HL-60 (cell line): ENCODE data around the gene GLP1R.

Source experiments
- DNase-seq, 2 experiments: peaks; one replicate each; pipeline ENCODE4 v3.0.0-alpha.2; 2010 to 2020; ENCODE audit warnings: low read depth in 1 of 2, low spot score in 1 of 2
- H3K27ac ChIP-seq: fragments of 250-450 bp; sonication (Bioruptor Pico); replicated peaks from 2 replicates; pipeline ENCODE4 v1.5.1; 2020; ENCODE audit warnings: mild to moderate bottlenecking, moderate library complexity
- H3K27me3 ChIP-seq: fragments of 250-450 bp; sonication (Bioruptor Pico); 2 replicates; pipeline ENCODE4 v1.5.1; 2021; ENCODE audit warnings: mild to moderate bottlenecking, moderate library complexity; ENCODE audit not compliant: insufficient read depth, poor library complexity, severe bottlenecking
- H3K4me3 ChIP-seq: replicated peaks from 2 replicates; pipeline ENCODE4 v1.5.1; 2011; ENCODE audit warnings: mild to moderate bottlenecking, control low read depth, low read length; ENCODE audit not compliant: insufficient read depth
- GABPA ChIP-seq: IDR thresholded peaks from 2 replicates; pipeline ENCODE4 v1.6.1; 2012; ENCODE audit warnings: low read depth
- POLR2AphosphoS5 ChIP-seq: IDR thresholded peaks from 2 replicates; pipeline ENCODE4 v1.6.1; 2012; ENCODE audit warnings: low read depth
- SPI1 ChIP-seq: IDR thresholded peaks from 2 replicates; pipeline ENCODE4 v1.6.1; 2012; ENCODE audit warnings: low read depth, mild to moderate bottlenecking, borderline replicate concordance
- TF ChIP-seq, protein P1 (sequence below): IDR thresholded peaks from 2 replicates; pipeline ENCODE4 v1.6.1; 2012; ENCODE audit warnings: low read depth; ENCODE audit not compliant: insufficient replicate concordance
- TF ChIP-seq, protein P2 (sequence below): IDR thresholded peaks from one replicate; pipeline ENCODE4 v1.5.1; 2011; ENCODE audit warnings: low read length, control low read depth, inconsistent platforms; ENCODE audit not compliant: insufficient read depth

Gene GLP1R

DNA sequence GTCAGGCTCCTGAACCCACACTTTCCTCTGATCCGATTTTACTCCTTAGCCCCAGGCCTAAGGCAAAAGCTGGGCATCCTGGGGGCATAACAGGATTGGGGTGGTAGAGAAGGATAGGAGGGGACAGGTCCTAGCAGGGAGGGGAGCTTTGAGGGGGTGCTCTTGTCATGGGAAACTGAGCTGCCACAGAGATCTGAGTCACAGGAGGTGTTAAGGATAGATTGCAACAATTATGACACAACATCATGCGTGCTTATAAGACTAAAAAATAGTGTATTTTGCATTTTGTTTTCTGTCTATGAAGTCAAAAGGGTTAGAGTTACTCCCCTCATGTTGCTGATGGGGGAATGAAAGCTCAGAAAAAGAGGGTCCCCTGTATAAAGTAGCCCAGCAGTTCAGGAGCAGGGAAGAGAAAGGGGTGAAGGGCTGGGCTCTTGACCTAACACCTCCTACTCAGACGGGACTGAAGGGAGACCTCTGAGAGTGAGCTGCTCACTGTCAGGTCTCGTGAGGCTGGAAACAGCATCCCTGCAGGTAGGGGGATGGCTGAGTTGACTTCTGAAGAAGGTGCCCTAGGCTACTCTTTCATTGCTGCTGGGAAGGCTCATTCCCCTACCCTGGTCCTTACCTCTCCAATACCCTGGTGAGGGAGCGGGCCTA lies 2.0 kb downstream of the GLP1R start:
- peaks cover 39% of the 10 kb centered on the region for H3K27me3 ChIP-seq
- no peak overlapping the region for H3K4me3 ChIP-seq
- TF ChIP-seq GABPA (no peak), POLR2AphosphoS5 (no peak), SPI1 (no peak)
- TF ChIP-seq, protein P1, sequence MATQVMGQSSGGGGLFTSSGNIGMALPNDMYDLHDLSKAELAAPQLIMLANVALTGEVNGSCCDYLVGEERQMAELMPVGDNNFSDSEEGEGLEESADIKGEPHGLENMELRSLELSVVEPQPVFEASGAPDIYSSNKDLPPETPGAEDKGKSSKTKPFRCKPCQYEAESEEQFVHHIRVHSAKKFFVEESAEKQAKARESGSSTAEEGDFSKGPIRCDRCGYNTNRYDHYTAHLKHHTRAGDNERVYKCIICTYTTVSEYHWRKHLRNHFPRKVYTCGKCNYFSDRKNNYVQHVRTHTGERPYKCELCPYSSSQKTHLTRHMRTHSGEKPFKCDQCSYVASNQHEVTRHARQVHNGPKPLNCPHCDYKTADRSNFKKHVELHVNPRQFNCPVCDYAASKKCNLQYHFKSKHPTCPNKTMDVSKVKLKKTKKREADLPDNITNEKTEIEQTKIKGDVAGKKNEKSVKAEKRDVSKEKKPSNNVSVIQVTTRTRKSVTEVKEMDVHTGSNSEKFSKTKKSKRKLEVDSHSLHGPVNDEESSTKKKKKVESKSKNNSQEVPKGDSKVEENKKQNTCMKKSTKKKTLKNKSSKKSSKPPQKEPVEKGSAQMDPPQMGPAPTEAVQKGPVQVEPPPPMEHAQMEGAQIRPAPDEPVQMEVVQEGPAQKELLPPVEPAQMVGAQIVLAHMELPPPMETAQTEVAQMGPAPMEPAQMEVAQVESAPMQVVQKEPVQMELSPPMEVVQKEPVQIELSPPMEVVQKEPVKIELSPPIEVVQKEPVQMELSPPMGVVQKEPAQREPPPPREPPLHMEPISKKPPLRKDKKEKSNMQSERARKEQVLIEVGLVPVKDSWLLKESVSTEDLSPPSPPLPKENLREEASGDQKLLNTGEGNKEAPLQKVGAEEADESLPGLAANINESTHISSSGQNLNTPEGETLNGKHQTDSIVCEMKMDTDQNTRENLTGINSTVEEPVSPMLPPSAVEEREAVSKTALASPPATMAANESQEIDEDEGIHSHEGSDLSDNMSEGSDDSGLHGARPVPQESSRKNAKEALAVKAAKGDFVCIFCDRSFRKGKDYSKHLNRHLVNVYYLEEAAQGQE = no peak
- TF ChIP-seq, protein P2, sequence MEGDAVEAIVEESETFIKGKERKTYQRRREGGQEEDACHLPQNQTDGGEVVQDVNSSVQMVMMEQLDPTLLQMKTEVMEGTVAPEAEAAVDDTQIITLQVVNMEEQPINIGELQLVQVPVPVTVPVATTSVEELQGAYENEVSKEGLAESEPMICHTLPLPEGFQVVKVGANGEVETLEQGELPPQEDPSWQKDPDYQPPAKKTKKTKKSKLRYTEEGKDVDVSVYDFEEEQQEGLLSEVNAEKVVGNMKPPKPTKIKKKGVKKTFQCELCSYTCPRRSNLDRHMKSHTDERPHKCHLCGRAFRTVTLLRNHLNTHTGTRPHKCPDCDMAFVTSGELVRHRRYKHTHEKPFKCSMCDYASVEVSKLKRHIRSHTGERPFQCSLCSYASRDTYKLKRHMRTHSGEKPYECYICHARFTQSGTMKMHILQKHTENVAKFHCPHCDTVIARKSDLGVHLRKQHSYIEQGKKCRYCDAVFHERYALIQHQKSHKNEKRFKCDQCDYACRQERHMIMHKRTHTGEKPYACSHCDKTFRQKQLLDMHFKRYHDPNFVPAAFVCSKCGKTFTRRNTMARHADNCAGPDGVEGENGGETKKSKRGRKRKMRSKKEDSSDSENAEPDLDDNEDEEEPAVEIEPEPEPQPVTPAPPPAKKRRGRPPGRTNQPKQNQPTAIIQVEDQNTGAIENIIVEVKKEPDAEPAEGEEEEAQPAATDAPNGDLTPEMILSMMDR = no peak
- no peak overlapping the region for H3K27ac ChIP-seq
- no peak for DNase-seq

DNA sequence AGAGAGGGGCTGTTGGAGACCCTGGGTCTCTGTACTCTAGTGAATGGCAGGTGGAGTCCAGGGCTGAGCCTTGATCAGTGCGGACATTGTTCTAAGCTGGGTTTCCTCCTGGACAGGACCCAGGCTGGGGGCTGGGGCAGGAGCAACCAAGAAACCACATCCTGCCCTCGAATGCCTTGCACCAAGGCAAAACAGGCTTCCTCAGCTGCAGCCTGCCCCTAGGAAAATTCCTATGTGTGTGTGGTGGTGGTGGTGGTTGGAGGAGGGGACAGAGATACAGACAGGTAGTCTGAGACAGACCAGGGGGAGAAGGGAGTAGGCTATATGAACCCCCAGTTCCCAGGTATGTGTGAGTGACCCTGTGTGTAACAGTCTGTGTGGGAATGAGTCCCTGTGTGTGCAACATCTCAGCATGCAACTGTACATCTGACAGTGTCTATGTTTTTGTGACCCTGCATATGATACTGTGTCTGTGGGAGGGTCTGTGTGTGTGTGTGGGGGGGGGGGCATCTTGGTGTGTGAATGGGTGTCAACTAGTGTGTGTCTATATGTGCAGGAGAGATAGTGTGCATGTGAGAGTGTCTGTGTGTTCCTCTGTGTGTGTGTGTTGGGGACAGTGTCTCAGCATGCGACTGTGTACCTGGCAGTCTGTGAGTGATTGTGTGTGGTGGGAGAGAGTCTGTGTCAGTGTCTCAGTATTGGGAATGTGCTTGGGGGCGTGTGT lies 3.0 kb downstream of the GLP1R start:
- H3K27ac ChIP-seq = no peak overlapping the region
- H3K27me3 ChIP-seq = peaks cover 39% of the 10 kb centered on the region
- H3K4me3 ChIP-seq = no peak overlapping the region
- no peak for DNase-seq
- TF ChIP-seq GABPA = no peak
- TF ChIP-seq POLR2AphosphoS5 = no peak

DNA sequence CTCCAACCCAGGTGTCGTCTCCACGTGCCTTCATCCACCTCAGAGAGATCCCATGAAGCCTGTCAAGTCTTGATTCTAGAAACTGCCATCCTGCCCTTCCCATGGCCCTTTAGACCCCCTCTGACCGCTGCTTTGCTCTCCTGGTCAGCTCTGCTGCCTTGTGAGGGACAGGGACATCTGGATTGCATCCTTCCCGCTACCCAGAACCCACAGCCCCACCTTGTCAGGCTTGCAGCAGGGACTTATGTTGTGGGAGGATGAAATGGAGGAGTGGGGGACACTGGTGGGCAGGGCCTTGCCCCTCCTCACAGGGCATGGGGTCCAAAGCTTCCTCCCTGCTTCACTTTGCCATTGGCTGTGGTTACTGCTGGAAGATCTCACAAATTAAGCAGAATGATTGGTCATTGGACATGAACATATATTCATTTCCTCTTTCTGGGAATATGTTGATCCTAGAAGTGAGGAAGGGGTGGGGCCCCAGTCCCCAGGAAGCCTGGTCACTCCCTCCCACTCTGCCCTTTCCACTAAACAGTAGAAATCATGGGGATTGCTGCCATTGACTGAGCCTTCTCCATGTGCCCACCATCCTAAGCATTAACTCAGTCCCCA lies 4.5 kb downstream of the GLP1R start:
- Histone ChIP-seq H3K4me3 (no peak overlapping the region), H3K27me3 (peaks cover 25% of the 10 kb centered on the region), H3K27ac (no peak overlapping the region)
- TF ChIP-seq, protein P1 = no peak
- TF ChIP-seq POLR2AphosphoS5 = no peak
- TF ChIP-seq GABPA = no peak
- TF ChIP-seq, protein P2 = no peak
- no peak for TF ChIP-seq SPI1
- DNase-seq = no peak

DNA sequence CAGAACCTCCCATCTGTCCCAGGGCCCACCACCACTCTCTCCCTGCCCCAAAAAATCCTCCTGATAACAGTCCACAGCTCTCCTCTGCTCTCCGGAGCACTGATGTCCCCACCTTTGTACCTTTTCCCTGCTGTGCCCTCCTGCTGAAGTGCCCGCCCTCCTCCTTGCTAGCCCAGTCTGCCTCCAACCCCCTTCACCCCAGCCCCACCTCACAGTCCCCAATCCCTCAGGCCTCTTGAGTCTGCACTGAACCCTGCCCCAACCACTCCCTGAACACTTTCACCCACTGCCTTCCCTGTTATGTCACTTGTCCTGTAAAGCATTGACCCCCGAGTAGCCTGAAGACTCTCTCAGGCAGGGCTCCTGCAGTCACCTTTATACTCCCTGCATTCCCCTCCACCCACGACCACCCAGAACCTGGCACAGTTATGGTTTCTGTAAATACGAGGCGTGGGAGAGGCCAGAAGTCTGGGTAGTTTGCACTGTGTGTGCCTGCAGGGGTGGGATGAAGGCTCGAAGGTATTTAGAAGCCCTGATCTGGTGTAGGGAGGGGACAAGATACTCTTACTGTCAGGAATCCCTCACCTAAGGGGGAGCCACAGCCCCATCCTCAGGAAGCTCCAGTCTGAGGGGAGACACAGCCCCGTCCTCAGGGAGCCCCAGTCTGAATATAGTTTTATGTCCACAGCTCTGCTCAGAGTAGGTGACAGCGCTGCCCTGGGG lies 5.4 kb downstream of the GLP1R start:
- Histone ChIP-seq H3K27me3 (peaks cover 19% of the 10 kb centered on the region), H3K4me3 (no peak overlapping the region), H3K27ac (no peak overlapping the region)
- TF ChIP-seq GABPA (no peak), POLR2AphosphoS5 (no peak), SPI1 (no peak)
- TF ChIP-seq, protein P2 = no peak
- TF ChIP-seq, protein P1 = no peak
- no peak for DNase-seq
